ENCODE measurements around the gene CLDN22.

DNA sequence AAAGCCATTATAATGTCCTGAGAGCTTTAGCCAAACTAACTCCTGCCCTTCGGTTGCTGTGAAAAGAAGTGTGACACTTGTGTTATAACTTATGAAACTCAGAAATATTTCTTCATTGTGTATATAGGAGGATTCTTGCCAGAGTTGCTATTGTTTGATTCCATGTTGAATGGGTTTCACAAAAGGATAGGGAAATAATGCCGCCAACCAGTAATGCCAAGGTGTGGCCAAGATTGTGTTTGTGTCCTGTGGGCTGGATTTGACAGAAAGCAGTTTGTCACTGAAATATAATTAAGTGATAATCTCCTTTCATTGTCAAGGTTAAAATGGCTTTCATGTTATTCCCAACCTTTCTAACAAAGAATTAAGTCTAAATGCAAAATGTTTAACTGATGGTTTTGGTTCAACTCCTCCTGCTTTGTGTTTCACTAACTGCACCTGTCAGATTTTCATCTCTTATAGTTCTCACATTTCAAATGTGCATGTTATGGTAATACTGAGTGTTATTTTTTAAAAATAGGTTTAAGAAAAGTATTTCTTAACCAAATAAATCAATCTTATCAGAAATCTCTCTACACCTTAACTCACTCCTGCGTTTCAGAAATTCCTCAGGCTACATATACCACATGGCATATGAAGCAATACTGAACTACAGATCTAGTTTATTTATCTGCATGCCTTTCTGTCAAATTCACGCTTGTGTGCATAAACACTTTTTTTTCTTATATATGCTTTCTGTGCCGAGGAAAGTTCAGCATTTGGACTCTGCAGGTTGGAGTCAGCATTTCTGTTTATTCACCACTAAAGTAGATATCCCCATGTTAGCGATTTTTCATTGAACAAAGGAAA is at the start of gene CLDN22:
- TF ChIP-seq, protein P1, sequence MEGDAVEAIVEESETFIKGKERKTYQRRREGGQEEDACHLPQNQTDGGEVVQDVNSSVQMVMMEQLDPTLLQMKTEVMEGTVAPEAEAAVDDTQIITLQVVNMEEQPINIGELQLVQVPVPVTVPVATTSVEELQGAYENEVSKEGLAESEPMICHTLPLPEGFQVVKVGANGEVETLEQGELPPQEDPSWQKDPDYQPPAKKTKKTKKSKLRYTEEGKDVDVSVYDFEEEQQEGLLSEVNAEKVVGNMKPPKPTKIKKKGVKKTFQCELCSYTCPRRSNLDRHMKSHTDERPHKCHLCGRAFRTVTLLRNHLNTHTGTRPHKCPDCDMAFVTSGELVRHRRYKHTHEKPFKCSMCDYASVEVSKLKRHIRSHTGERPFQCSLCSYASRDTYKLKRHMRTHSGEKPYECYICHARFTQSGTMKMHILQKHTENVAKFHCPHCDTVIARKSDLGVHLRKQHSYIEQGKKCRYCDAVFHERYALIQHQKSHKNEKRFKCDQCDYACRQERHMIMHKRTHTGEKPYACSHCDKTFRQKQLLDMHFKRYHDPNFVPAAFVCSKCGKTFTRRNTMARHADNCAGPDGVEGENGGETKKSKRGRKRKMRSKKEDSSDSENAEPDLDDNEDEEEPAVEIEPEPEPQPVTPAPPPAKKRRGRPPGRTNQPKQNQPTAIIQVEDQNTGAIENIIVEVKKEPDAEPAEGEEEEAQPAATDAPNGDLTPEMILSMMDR (IDR thresholded peaks at IDR 0.05), result no peak
- TF ChIP-seq TEAD4 (IDR thresholded peaks at IDR 0.05; ENCODE audit: borderline replicate concordance, insufficient read depth), result no peak
- TF ChIP-seq YY1 (IDR thresholded peaks at IDR 0.05; ENCODE audit: low read depth), result no peak
